ENCODE data around the gene SLC25A11. TPM values are rescaled to one million over a fixed set of nuclear protein-coding genes. Genes with fewer than 3 reads are reported as not detected.
"Not testable (repeated sequence)": the region's sequence is repeated elsewhere in the genome, so short reads cannot be mapped to it uniquely, and the experiment has no call there.

The SLC25A11 gene
- polyA plus RNA-seq, 4 donors = 40.5 to 90.1 (median 72.7) TPM

DNA sequence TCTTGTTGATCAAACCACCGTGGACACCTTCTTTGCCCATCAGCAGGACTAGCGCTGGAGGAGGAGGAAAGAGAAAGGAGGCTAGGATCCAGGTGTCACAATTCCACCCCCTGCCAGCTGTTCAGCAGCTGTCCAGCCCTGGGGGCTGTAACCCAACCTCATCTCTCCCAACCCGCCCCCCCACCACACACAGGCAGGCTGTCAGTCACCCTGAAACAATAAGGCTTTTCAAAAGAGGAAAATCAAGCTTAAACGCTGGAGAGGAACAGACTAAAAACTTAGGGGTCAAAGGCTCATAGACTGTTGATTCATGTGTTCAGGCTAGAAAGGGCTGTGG lies 6.1 kb upstream of the SLC25A11 start:
- DNase-seq (ENCODE audit: low read depth in 4 of 4, low spot score in 3 of 4) = no peak

DNA sequence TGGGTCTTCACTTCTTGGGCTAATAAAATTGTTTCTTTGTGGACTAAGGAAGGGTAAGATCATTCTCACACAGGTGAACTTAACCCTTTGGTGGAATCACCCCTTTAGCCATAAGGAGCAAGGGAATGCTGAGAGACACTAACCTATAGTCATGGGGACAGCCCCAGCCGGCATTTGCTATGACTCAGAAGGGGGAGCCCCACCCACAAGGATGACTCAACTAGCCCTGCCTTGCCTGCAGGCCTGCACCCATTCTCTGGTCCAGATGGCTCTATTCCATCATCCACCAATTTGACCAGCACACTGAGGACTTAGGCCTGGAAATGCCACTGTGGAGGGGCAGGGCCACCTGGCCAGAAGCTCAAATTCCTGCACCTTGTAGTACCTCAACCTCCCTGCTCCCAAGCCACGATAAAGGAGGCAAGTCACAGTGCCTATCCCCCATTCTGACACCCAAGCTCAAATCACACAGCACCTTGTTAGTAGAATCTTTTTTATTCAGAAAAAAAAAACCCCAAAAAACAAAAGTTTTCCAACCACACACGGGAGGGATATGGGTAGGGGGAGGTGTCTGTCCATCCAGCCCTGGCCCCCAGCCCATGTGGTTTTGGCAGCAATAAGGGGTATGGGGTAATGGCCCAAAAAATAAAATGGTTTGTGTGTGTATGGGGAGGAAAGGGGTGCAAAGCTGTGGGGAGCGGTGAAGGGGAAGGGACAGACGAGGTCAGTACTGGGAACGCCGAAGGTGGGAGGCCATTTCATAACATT lies 5.5 kb upstream of the SLC25A11 start:
- DNase-seq (ENCODE audit: low read depth in 4 of 4, low spot score in 3 of 4) = no peak

DNA sequence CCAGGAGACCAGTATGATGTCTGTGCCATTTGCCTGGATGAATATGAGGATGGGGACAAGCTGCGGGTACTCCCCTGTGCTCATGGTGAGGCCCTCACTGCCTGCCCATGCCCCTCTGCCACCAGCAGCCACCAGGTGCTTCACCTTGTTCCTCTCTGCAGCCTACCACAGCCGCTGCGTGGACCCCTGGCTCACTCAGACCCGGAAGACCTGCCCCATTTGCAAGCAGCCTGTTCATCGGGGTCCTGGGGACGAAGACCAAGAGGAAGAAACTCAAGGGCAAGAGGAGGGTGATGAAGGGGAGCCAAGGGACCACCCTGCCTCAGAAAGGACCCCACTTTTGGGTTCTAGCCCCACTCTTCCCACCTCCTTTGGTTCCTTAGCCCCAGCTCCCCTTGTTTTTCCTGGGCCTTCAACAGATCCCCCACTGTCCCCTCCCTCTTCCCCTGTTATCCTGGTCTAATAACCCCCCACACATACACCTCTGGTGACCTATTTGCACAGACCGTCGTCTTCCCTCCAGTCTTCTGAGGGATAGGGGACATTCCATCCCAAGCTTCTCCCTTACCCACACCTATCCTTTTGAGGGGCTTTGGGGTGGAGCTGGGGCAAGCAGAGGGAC lies 4.8 kb upstream of the SLC25A11 start:
- no peak for DNase-seq (ENCODE audit: low read depth in 4 of 4, low spot score in 3 of 4)

DNA sequence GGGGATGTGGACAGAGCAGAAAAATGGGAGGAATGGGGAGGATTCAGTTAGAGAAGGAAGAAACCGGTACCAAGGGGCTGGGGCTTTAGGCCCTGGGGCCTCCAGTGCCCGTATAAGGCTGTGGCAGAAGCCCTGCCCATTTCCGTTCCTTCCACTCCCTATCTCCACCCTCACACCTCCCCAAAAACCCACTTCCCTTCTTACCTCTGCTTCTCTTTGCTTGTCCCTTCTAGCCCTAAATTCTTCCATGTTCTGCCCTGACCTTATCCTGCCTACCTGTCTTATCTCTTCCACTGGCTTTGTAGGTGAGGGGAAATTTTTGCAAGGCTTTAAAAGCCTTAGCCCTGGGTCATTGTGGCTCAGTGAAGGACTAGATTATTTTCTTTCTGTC lies 4.3 kb upstream of the SLC25A11 start:
- no peak for DNase-seq (ENCODE audit: low read depth in 4 of 4, low spot score in 3 of 4)

DNA sequence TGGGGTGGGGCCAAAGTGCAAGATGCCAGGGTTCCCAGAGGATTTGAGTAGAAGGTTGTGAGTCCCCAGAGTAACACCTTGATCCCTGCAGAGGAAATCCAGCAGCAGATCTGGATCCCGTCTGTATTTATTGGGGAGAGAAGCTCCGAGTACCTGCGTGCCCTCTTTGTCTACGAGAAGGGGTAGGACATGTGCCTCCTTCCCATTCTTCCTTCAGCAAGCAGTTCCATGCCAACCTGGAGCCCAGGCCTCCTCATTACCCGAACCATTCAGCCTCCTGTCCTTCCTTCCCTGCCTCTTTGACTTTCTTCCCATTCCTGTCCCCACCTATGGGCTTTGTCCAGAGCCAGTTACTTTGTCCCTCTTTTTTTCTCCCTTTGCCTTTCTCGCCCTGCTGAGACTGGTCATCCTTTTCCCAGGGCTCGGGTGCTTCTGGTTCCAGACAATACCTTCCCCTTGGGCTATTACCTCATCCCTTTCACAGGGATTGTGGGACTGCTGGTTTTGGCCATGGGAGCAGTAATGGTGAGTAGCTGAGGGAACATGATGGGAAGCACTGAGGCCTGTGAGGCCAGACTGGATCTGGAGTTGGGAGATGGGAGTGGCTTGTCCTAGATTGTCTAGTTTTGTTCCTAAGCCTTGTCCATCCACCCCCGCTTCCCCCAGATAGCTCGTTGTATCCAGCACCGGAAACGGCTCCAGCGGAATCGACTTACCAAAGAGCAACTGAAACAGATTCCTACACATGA lies 3.1 kb upstream of the SLC25A11 start:
- DNase-seq (ENCODE audit: low read depth in 4 of 4, low spot score in 3 of 4) = no peak

DNA sequence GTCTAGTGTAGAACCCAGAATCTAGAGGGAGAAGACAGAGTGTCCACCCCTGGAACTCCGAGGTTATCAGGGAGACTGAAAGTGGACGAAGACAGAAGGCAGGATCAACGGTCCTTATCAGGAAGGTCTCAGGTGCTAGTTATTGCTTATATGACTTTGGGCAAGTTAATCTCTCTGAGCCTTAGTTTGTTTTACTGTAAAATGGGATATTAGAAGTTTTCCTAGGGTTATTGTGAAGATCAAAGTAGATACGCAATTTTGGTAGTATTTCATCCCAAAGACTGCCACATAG lies 1.4 kb upstream of the SLC25A11 start:
- no peak for DNase-seq (ENCODE audit: low read depth in 4 of 4, low spot score in 3 of 4)

DNA sequence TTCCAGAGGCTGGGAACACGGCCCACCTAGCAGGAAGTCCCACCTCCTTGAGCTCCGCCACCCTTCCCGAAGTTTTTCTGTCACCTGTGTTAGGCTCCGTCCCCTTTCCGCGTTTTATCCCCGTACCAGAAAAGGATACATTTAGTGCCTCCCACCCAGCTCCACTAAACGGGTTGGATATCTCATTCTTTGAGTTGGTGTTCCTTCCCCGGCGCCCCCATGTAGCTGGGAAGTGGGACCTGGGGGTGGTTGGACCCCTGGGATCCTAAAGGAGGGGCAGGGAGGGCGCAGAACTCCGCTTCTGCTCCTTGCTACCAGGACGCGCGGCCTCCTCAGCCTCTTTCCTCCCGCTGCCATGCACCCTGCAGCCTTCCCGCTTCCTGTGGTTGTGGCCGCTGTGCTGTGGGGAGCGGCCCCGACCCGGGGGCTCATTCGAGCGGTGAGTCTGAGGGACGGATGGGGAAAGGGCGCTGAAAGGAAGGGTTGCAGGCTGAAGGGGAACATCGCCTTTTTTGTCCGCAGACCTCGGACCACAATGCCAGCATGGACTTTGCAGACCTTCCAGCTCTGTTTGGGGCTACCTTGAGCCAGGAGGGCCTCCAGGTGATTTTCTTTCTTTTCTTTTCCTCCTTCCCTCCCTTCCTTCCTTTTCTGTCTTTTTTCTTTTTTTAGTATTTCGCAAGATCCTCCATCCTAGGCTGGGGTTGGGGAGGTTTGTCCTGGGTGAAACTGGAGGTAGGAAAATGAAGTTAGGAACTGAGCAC lies 891 bp upstream of the SLC25A11 start:
- no peak for DNase-seq (ENCODE audit: low read depth in 4 of 4, low spot score in 3 of 4)

DNA sequence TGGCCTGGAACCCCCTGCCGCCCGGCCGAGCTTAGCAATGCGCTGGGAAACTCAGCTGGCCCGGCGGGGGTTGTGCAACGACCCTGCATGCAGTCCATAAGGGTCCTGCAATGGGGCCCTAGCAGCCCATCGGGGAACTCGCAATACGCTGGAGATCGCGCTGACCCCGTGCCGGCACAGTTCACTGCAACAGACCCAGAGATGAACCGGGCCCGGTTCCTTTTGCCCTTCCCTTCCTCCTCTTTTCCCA lies 375 bp downstream of the SLC25A11 start:
- no peak for DNase-seq (ENCODE audit: low read depth in 4 of 4, low spot score in 3 of 4)

DNA sequence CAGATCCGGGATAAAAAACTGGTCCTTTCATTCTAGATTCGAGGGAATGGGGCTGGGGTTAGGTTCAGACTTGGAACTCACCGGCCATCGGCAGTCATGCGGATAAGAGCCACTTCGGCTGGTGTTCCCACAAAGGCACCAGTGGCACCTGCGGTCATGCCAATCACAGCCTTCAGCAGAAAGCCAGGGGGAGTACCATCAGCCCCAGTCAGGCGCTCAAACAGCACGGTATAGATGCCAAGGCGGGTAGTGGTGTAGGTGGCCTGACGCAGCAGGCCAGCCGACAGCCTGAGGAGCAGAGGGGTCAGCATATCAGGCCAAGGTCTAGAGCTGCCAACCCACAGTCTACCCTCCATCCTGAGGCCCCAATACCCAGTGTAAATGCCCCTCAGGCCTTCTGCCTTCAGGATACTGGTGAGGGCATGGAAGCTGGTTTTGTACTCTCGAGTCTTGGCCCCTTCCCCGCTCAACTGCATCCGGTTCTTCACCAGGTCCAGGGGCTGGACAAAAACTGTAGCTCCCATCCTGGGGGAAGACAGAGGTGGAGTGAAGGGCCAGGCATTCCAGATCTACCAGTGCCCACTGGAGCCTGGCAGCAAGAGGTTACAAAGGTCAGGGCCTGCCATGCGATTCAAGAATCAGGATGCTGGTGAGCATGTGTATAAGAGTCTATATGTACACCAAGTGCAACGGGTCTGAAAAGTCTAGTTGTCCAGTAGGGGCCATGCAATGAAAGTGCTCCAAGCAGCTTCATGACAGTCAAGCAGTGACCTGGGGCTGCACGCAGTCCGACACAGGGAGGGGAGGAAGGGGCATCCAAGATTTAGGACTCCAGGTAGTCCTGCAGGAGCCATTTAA lies 929 bp downstream of the SLC25A11 start:
- no peak for DNase-seq (ENCODE audit: low read depth in 4 of 4, low spot score in 3 of 4)

DNA sequence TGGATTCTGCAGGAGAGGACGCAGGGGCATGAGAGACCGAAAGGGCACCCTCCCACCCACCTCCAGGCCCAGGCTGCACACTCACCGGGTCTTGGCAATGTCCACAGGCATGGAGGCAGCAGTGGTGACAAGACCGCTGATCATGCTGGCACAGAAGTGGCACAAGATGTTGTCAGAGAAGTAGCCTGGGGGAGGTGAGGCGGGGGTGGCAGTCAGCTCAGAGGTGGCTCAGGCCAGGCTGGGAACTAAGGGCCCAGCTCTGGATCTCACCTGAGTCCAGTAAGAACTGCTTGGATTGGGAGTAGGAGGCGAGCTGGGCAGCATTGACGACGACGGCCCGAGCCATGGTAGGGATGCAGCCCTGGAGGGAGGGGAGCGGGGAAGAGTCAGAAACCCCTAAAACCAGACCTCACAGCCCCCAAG lies 1.8 kb downstream of the SLC25A11 start:
- DNase-seq (ENCODE audit: low read depth in 4 of 4, low spot score in 3 of 4) = no peak

DNA sequence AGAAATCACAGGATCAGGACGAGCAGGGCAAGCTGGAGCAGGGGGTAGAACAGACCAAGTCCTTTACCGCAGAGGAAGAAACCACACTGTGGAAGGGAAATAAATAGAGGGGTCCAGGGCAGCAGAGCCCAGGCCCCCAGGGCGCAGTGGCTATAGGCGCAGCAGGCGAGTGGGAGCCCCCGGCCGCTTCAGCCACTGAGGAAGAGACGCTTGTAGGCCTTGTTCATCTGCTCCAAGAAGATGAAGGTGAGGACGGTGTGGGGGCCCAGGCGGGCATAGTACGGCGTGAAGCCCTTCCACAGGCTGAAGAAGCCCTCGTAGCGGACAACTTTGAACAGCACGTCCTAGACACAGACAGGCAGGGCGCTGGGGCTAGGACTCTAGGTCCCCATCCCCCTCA lies 2.3 kb downstream of the SLC25A11 start:
- no peak for DNase-seq (ENCODE audit: low read depth in 4 of 4, low spot score in 3 of 4)

DNA sequence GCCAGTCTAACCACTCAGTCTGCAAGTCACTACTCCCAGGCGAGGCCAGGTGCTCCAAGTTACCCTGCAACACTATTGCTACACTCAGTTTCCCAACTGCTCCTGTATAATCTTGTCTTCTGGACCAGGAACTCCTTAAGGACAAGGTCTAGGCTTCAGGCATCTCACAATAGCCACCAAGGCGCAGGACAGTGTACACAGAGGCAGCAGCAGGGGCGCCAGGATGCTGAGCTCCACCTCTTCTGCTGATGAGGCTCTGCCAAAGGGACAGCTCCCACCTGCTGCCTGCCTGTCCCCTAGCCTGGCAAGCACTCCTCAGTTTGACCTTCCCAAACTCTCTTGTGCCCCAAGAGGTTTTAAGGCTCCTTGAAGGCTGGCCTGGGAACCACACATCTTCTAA lies 3.4 kb downstream of the SLC25A11 start:
- no peak for DNase-seq (ENCODE audit: low read depth in 4 of 4, low spot score in 3 of 4)

DNA sequence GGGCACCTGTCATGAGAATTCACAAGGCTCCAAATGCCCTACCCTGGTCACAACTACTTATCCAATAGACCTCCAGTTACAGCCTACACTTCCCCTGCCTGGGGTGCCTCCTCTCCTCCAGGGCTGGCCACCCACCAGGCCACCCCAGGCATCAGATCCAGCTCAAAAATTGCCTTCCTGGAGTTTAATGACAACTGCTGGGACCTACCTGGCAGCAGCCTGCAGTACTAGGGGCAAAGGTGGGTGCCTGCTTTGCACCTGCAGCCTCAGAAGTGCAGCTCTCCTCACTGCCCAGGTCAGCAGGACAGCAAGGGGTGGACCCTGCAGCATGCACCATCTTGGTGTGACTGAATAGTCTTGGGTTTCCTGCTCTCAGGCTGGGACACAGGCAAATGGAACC lies 4.2 kb downstream of the SLC25A11 start:
- DNase-seq (ENCODE audit: low read depth in 4 of 4, low spot score in 3 of 4) = no peak

DNA sequence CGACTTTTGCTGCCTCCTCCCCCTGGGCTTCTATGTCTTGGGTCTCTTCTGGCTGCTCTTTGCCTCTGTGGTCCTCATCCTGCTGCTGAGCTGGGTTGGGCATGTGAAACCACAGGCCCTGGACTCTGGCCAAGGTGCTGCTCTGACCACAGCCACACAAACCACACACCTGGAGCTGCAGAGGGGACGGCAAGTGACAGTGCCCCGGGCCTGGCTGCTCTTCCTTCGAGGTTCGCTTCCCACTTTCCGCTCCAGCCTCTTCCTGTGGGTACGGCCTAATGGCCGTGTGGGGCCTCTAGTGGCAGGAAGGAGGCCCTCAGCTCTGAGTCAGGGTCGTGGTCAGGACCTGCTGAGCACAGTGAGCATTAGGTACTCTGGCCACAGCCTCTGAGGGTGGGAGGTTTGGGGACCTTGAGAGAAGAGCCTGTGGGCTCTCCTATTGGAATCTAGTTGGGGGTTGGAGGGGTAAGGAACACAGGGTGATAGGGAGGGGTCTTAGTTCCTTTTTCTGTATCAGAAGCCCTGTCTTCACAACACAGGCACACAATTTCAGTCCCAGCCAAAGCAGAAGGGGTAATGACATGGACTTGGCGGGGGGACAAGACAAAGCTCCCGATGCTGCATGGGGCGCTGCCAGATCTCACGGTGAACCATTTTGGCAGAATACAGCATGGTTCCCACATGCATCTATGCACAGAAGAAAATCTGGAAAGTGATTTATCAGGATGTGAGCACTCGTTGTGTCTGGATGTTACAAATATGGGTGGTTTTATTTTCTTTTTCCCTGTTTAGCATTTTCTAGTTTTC lies 5.5 kb downstream of the SLC25A11 start:
- no peak for DNase-seq (ENCODE audit: low read depth in 4 of 4, low spot score in 3 of 4)

DNA sequence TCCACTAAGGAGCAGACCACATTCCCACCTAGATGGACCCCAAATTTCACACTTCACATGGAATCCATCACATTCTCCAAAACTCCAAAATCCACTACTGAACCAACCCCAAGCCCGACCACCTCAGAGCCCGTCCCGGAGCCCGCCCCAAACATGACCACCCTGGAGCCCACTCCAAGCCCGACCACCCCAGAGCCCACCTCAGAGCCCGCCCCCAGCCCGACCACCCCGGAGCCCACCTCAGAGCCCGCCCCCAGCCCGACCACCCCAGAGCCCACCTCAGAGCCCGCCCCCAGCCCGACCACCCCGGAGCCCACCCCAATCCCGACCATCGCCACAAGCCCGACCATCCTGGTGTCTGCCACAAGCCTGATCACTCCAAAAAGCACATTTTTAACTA lies 6.2 kb downstream of the SLC25A11 start:
- no peak for DNase-seq (ENCODE audit: low read depth in 4 of 4, low spot score in 3 of 4)

DNA sequence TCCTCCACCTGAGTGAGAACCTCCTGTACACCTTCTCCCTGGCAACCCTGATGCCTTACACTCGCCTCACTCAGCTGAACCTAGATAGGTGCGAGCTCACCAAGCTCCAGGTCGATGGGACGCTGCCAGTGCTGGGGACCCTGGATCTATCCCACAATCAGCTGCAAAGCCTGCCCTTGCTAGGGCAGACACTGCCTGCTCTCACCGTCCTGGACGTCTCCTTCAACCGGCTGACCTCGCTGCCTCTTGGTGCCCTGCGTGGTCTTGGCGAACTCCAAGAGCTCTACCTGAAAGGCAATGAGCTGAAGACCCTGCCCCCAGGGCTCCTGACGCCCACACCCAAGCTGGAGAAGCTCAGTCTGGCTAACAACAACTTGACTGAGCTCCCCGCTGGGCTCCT lies 7.1 kb downstream of the SLC25A11 start:
- DNase-seq (ENCODE audit: low read depth in 4 of 4, low spot score in 3 of 4) = no peak

DNA sequence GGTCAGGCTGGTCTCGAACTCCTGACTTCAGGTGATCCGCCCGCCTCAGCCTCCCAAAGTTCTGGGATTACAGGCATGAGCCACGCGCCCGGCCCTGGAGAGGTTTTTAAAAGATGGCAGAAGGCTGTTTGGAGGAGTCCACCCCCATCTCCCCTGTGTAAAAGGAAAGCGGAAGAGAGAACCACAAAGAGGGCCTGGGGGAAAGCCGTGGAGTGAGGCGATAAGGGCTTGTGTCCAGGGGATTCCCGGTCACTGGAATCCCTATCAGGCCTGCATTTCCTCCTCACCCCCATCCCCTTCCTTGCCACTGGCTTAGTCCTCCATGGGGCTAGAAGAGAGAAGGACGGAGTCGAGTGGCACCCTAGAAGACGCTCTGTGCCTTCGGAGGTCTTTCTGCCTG lies 7.9 kb downstream of the SLC25A11 start, which contains the start of gene GP1BA:
Gene GP1BA (plus strand): TSS at position 315 of the 400 bp plus-strand sequence. CDS start 328 bp downstream, outside the sequence.
- no peak for DNase-seq (ENCODE audit: low read depth in 4 of 4, low spot score in 3 of 4)

DNA sequence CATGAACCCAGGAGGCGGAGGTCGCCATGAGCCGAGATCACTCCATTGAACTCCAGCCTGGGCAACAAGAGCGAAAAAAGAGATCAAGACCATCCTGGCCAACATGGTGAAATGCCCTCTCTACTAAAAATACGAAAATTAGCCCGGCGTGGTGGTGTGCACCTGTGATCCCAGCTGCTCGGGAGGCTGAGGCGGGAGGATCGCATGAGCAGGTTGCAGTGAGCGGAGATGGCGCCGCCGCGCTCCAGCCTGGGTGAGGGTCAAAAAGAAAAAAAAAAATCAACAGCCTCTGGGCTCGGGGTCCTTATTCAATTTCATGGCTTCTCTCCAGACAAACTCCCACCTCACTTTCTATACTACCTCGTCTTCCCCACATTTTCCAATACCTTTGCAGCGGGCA lies 11.0 kb downstream of the SLC25A11 start:
- DNase-seq (ENCODE audit: low read depth in 4 of 4, low spot score in 3 of 4) = no peak

DNA sequence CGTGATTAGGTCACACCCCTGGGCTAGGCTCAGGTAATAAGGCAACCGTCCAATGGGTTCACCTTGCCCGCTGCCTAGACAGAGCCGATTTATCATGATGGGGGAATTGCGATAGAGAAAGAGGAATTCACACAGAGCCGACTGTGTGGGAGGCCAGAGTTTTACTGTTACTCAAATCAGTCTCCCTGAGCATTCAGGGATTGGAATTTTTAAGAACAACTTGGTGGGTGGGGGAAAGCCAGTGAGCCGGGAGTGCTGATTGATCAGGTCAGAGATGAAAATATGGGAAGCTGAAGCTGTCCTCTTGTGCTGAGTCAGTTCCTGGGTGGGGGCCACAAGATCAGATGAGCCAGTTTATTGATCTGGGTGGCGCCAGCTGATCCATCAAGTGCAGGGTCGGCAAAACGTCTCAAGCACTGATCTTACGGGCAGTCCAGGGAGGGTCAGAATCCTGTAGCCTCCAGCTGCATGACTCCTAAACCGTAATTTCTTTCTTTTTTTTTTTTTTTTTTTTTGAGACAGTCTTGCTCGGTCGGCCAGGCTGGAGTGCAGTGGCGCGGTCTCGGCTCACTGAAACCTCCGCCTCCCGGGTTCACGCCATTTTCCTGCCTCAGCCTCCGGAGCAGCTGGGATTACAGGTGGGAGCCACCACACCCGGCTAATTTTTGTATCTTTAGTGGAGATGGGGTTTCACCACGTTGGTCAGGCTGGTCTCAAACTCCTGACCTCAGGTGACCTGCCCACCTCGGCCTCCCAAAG lies 13.1 kb downstream of the SLC25A11 start:
- DNase-seq (ENCODE audit: low read depth in 4 of 4, low spot score in 3 of 4) = not testable (repeated sequence)

Data from left renal pelvis (tissue), 4 donors.